A673 (cell line): ENCODE measurements around the gene GULP1. TPM values are rescaled to one million over a fixed set of nuclear protein-coding genes. Genes with fewer than 3 reads are reported as not detected.
A peak's percentile ranks its signal among the peaks of the same experiment; 100 is the strongest.

Experiments used
- BruUV-seq: library from RNA; stranded (reverse); fragments of 400-500 nt; replicated peaks from 2 replicates; lab custom pipeline; 2021; lab: Mats Ljungman, UMichigan
- CTCF ChIA-PET: fragments of 300-600 bp; sonication (Branson Sonifier 250); formaldehyde crosslinking; loops from one replicate; lab custom pipeline; 2022; ENCODE audit warnings: antibody characterized with exemption; lab: Charles Lee
- POLR2A ChIA-PET: fragments of 300-600 bp; sonication (Branson Sonifier 250); formaldehyde crosslinking; loops from one replicate; lab custom pipeline; 2022; ENCODE audit warnings: antibody characterized with exemption; ENCODE audit not compliant: low non-redundant PET; lab: Charles Lee
- DNase-seq: peaks from one replicate; pipeline ENCODE4 v3.0.0-alpha.2; 2015; ENCODE audit warnings: low spot score
- H3K27ac ChIP-seq: fragments of 200-600 bp; sonication (generic); 2 replicates; pipeline ENCODE4 v1.5.1; 2016; ENCODE audit warnings: mixed run types, low read depth, mild to moderate bottlenecking, mixed read lengths, antibody characterized with exemption, low read length; ENCODE audit not compliant: poor library complexity, severe bottlenecking
- H3K27me3 ChIP-seq: fragments of 200-600 bp; sonication (generic); replicated peaks from 2 replicates; pipeline ENCODE4 v1.6.1; 2017; ENCODE audit warnings: mixed run types, low read depth, mild to moderate bottlenecking, mixed read lengths, antibody characterized with exemption, low read length; ENCODE audit not compliant: insufficient read depth, poor library complexity
- H3K36me3 ChIP-seq: fragments of 200-600 bp; sonication (generic); 2 replicates; pipeline ENCODE4 v1.6.1; 2016; ENCODE audit warnings: mixed run types, mild to moderate bottlenecking, mixed read lengths, antibody characterized with exemption, low read length; ENCODE audit not compliant: insufficient read depth, poor library complexity, severe bottlenecking
- H3K4me1 ChIP-seq: fragments of 200-600 bp; sonication (generic); 2 replicates; pipeline ENCODE4 v1.6.1; 2017; ENCODE audit warnings: mixed run types, mild to moderate bottlenecking, mixed read lengths, antibody characterized with exemption, low read length; ENCODE audit not compliant: insufficient read depth, poor library complexity, severe bottlenecking
- H3K4me3 ChIP-seq: fragments of 200-600 bp; sonication (generic); 2 replicates; pipeline ENCODE4 v1.5.1; 2016; ENCODE audit warnings: low read depth, mixed run types, mild to moderate bottlenecking, mixed read lengths, low read length; ENCODE audit not compliant: poor library complexity, severe bottlenecking
- H3K9me3 ChIP-seq: fragments of 200-600 bp; sonication (generic); 2 replicates; pipeline ENCODE4 v1.6.1; 2016; ENCODE audit warnings: mixed run types, low read depth, mild to moderate bottlenecking, mixed read lengths, antibody characterized with exemption, low read length; ENCODE audit not compliant: poor library complexity, severe bottlenecking
- CTCF ChIP-seq: fragments of 300-800, 200-600 bp; sonication (generic); conservative IDR thresholded peaks from 2 replicates; pipeline ENCODE4 v1.5.1; 2017; ENCODE audit warnings: low read depth, mild to moderate bottlenecking, antibody characterized with exemption, low read length, moderate library complexity, mixed read lengths
- EZH2 ChIP-seq: fragments of 200-600 bp; sonication (generic); IDR thresholded peaks from 2 replicates; pipeline ENCODE4 v1.6.1; 2017; ENCODE audit warnings: borderline replicate concordance, low read depth, mild to moderate bottlenecking, mixed read lengths, antibody characterized with exemption, low read length; ENCODE audit not compliant: poor library complexity, severe bottlenecking
- intact Hi-C: fragments of 100-400 bp; cut with micrococcal nuclease; formaldehyde crosslinking; loops from one replicate; pipeline ENCODE4 v1.10.0; 2022; ENCODE audit not compliant: unreplicated experiment
- microRNA-seq: library from miRNA; unstranded; fragments of <30 nt; microRNA quantifications from one replicate; pipeline ENCODE4 v1.2.0, GENCODE V29; 2021
- total RNA-seq: library from RNA; stranded (reverse); gene quantifications from 2 replicates; pipeline ENCODE4 v1.2.3, GENCODE V29; 2021

The GULP1 gene
- total RNA-seq, 1 experiment from 2014 or later: 7.2 TPM

- CTCF ChIA-PET: no interaction called here
- H3K4me3 ChIP-seq: no peak overlapping the region
- no peak for TF ChIP-seq CTCF
- TF ChIP-seq EZH2: no peak
- peak; percentile 24 for DNase-seq
- intact Hi-C loops: no loop called here
- peak overlapping the region; percentile 8 for H3K27ac ChIP-seq
- no peaks in the 10 kb centered on the region for H3K27me3 ChIP-seq
- H3K9me3 ChIP-seq: no peaks in the 10 kb centered on the region
- no peaks in the 10 kb centered on the region for H3K36me3 ChIP-seq
- POLR2A ChIA-PET: no interaction called here
- no TSS peak for BruUV-seq
- peaks cover 7% of the 10 kb centered on the region for H3K4me1 ChIP-seq
These were observed 338.3 kb downstream of the GULP1 start for GRCh38 chr2:188629753-188630527.

DNA sequence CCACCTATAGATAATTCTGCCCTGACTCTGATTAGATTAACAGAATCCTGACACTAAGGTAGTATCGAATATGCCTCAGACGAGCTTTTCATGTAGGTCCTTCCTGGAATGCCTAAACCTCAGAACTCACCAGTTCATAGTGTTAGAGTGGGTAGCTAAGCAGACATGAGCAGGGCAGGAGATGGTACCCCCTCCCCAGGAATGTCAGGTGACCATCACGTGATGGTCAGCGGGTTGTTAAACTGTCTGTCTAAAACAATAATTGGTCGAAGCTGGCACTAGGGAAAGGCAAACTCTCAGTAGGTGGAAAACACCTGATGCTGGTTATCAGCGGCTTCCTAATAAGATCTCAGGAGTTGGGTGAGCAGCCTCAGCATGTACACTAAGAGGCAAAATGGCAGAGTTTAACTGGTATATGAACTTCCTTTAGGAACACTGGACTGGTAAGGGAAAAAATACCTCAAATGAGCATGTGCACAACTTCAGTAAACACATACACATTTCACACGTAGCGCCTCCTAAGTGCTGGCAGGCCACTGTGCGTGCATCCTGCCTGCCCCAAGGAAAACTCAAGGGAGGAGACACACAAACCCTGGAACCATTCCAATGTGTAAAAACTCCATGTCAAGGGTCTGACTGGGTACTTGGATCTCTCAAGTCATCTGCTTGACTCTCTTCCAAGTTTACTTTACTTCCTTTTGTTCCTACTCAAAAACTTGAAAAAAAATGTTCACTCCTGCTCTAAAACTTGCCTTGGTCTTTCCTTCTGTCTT lies 339.5 kb downstream of the GULP1 start:
- Histone ChIP-seq H3K27me3 (no peaks in the 10 kb centered on the region), H3K9me3 (no peaks in the 10 kb centered on the region), H3K36me3 (no peaks in the 10 kb centered on the region), H3K4me3 (no peak overlapping the region), H3K4me1 (peaks cover 7% of the 10 kb centered on the region), H3K27ac (no peak overlapping the region)
- no TSS peak for BruUV-seq
- ChIA-PET CTCF (no interaction called here), POLR2A (no interaction called here)
- TF ChIP-seq CTCF: no peak
- TF ChIP-seq EZH2: no peak
- intact Hi-C loops: no loop called here
- DNase-seq: no peak

- intact Hi-C loops: no loop called here
- CTCF ChIA-PET: no interaction called here
- DNase-seq: no peak
- Histone ChIP-seq H3K4me1 (peaks cover 7% of the 10 kb centered on the region), H3K4me3 (no peak overlapping the region), H3K9me3 (no peaks in the 10 kb centered on the region), H3K36me3 (no peaks in the 10 kb centered on the region), H3K27me3 (no peaks in the 10 kb centered on the region), H3K27ac (no peak overlapping the region)
- POLR2A ChIA-PET: no interaction called here
- no TSS peak for BruUV-seq
- TF ChIP-seq CTCF: no peak
- no peak for TF ChIP-seq EZH2
These were observed 343.0 kb downstream of the GULP1 start for GRCh38 chr2:188634656-188635055.

Small RNA genes lying within 50 kb of the gene (microRNA-seq; reads per million reads assigned to microRNA genes)
- 1.6 reads per million for gene MIR561
